ENCODE data around the gene STH.
"Not testable (repeated sequence)": the region's sequence is repeated elsewhere in the genome, so short reads cannot be mapped to it uniquely, and the experiment has no call there.

The STH gene, protein sequence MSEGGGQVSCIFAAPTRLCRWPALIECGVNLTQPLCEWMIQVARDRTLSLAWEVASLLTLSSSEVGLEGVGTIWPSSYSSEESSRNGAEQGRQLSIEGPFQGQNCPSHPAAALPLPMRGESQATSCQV

DNA sequence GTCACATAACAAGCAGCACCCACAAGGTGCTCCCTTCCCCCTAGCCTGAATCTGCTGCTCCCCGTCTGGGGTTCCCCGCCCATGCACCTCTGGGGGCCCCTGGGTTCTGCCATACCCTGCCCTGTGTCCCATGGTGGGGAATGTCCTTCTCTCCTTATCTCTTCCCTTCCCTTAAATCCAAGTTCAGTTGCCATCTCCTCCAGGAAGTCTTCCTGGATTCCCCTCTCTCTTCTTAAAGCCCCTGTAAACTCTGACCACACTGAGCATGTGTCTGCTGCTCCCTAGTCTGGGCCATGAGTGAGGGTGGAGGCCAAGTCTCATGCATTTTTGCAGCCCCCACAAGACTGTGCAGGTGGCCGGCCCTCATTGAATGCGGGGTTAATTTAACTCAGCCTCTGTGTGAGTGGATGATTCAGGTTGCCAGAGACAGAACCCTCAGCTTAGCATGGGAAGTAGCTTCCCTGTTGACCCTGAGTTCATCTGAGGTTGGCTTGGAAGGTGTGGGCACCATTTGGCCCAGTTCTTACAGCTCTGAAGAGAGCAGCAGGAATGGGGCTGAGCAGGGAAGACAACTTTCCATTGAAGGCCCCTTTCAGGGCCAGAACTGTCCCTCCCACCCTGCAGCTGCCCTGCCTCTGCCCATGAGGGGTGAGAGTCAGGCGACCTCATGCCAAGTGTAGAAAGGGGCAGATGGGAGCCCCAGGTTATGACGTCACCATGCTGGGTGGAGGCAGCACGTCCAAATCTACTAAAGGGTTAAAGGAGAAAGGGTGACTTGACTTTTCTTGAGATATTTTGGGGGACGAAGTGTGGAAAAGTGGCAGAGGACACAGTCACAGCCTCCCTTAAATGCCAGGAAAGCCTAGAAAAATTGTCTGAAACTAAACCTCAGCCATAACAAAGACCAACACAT is at the start of gene STH:
Gene STH, plus strand, starts transcription at position 264 of the 913 bp plus-strand sequence. Its CDS starts 30 bp downstream, at position 294.
- DNase-seq = no peak

DNA sequence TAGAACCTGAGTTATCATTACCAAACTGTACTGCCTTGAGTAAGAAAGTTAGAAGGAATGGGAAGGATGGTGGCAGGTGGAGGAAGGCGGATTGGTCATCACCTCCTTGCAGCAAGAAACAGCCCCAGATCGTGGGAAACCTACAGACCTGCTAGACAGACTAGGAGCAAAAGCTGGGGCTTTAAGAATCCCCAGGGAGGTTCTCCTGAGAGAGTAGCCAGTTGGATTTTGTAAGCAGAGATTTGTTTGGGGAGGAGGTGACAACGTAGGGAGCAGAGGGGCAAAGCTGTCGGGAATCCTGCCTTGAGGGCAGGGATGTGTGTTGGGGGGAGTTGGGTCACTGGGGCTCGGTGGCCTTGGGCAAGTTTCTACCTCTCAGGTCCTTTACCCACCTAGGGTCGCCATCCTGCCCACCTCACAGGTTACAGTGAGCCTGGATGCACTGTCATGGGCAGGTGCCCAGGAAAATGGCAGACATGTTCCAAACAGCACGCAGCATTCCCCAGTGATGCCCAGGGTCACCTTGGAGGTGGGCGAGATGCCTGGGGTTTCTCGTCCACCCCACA is 49.2 kb upstream of the STH start:
- DNase-seq = no peak

DNA sequence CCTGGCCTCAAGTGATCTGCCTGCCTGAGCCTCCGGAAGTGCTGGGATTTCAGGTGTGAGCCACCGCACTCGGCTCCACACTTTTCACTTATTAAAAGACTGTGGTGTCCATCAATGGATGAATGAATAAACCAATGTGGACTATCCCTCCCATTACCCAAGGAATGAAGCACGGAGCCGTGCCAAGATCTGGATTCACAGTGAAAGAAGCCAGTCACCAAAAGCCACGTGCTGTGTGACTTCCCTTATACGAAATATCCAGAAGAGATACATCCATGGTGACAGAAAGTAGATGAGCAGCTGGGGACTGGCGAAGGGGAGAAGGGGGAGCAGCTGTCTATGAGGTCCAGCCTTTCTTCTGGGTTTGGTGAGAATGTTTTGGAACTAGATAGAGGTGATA is 48.2 kb upstream of the STH start:
- DNase-seq = no peak

DNA sequence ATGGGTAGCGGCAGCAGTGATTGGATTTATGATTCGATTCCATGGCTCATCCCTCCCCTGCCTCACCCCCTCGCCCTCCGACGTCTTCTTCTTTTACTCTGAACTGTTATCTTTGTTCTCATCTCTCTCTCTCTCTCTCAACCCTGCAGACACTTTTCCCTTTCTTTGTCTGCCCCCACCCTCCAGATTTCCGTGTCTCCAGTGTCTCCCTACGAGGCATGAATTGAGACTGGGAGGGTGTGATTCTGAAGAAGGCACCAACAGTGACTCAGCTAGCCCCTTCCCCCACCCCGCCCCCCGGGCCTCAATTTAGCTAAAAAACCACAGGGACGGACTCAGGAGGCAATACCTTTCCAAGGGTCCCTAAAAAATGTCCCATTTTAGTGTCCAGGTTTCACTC is 47.6 kb upstream of the STH start:
- no peak for DNase-seq

DNA sequence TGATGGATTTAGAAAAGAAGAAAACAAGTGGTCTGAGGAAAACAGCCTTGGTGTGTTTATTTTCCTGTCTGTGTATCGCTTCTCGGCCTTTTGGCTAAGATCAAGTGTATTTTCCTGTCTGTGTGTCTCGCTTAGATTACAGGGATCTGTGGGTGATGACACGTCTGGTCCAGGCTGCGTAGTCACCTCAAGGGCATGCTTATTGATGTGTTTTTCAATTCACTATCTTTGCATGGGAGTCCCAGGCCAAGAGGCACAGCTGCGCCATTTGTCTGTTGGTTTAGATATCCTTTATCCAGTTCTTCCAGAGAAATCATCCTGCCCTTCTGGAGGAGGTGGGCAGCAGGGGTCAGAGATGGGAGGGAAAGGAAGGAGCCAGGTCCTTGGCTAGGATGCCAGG is 47.1 kb upstream of the STH start:
- no peak for DNase-seq

DNA sequence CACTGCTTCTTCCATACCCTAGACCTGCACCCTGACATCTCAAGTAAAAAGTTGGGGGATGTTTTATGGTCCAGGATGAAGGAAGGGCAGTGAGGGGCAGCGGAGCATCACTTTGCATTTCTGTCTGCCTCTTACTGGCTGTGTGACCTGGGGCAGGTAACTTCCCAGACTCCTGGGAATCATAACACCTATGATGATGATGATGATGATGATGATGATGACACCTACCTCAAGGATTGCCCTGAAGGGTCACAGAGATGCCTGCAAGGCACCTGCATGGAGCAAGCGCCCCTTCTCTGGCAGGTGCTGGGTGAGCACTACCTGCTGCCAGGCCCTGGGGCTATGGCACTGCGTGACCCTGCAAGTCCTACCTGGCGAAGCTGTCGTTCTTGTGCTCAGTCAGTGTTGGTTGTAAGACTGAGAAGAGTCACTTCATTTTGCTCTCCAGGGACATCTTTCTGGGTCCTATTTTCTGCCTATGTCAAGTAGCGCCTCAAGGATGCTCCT is 46.2 kb upstream of the STH start:
- DNase-seq = no peak

DNA sequence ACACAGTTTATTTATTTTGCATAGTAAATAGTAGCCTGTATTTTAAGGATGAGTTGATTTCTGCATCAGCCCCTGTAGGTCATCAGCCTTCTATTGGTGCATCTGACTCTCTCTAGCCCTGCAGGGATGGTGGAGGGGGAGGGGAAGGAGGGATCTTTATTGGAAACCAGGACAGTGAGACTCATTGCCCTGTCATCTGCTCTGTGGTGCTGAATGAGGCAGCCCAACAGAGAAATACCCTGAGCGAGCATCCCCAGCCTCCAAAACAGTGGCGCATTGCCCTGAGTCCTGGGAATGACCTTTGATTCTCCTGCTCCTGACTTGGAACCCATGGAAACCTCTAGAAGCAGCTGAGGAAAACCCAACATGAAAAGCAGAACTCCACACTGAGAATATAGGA is 45.5 kb upstream of the STH start:
- DNase-seq = no peak

DNA sequence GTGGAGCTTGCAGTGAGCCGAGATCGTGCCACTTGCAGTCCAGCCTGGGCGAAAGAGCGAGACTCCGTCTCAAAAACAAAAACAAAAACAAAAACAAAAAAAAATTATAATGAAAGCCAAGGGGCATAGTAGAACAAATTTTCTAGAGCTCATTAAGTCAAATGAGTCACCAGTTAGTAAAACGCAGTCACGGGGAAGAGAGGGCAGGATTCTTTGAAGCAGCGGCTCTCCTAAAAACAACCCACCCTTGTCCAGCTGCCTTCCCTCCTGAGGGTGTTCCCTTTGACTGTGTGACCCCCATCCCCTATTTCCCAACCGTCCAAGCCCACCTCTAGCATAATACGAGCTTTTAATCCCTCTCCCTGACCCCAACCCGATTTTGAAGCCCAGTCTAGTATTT is 44.1 kb upstream of the STH start:
- no peak for DNase-seq

DNA sequence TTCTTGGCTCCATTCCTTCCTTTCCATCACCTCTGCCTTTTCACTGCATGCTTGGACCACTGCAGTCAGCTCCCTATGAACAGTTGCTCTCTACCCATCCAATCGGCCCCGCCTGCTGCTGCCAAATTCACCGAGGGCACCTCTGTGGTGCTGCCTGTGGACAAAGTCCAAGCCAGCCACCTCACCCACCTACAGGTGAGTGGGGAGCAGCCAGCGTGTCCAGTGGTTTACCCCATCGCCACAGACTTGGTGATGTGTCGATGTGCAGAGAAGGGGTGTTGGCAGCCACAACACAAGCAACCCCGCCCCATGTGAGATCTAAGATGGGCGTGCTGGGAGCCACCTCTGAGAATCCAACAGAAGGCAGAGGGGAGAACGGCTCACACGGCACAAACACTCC is 43.7 kb upstream of the STH start:
- DNase-seq = no peak

DNA sequence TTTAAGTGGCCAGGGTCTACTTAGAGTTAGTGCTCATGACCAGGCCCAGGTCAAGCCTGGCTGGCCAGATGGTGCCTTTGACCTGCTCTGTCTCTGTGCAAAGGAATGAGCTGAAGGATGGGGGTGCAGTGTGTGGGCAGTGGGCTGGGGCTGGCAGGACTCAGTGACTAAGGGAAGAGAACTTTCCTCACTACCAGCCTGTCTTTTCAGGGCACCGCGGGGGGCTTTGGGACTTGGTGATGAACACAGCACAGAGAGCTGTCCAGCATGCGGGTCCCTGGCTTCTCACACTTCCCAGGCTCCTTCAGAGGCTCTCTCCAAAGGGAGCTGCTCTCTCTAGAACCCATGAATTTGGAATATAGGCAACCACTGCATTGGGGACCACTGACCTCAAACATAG is 43.0 kb upstream of the STH start:
- no peak for DNase-seq

DNA sequence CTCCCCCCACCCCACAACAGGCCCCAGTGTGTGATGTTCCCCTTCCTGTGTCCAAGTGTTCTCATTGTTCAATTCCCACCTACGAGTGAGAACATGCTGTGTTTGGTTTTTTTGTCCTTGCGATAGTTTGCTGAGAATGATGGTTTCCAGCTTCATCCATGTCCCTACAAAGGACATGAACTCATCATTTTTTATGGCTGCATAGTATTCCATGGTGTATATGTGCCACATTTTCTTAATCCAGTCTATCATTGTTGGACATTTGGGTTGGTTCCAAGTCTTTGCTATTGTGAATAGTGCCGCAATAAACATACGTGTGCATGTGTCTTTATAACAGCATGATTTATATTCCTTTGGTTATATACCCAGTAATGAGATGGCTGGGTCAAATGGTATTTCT is 42.3 kb upstream of the STH start:
- not testable (repeated sequence) for DNase-seq

DNA sequence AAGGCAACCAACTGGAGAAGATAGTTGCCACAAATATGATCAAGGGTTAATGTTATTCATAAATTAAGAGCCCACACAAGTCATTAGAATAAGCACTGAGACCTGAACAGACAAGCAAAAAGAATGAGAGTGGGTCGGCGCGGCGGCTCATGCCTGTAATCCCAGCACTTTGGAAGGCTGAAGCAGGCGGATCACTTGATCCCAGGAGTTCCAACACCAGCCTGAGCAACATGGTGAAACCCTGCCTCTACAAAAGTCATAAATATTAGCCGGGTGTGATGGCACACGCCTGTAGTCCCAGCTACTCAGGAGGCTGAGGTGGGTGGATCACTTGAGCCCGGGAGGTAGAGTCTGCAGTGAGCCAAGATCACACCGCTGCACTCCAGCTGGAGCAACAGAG is 40.7 kb upstream of the STH start:
- no peak for DNase-seq

DNA sequence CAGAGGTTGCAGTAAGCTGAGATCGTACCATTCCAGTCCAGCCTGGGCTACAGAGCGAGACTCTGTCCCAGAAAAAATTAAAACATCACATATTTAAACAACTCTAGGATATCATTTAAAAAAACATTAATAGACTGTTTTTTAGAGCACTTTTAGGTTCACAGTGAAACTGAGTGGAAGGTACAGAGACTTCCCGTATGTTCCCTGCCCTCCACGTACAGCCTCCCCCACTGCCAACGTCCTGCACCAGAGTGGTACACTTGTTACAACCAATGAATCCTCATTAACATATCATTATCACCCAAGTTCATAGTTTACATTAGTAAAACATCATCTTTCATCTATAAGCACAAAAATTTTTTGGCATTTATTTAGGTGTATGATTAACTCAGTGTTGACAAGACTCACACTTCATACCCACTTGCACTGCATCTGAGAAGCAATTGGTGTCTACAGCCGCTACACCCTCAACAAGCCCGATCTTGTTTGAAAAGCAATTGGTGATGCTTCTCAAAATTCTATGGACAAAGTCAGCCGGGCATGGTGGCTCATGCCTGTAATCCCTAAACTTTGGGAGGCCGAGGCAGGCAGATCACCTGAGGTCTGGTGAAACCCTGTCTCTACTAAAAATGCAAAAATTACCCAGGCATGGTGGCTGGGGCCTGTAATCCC is 39.9 kb upstream of the STH start:
- DNase-seq = no peak

DNA sequence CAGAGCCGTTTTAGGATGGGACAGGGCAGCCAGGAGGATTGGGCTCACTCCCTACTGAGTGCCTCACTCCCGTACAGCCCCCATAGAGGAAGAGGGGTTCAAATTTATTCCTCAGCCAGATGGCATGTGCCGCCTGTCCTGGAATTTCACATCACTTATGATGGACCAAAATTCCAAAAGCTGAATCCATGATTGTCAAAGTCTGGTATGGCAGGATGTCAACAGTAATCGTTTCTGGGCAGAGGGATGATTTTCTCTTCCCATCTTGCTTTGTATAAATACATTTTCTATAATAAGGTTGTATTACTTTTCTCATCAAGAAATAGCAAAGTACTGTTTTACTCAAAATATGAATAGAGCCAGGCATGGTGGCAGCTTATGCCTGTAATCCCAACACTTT is 38.7 kb upstream of the STH start:
- DNase-seq = no peak

DNA sequence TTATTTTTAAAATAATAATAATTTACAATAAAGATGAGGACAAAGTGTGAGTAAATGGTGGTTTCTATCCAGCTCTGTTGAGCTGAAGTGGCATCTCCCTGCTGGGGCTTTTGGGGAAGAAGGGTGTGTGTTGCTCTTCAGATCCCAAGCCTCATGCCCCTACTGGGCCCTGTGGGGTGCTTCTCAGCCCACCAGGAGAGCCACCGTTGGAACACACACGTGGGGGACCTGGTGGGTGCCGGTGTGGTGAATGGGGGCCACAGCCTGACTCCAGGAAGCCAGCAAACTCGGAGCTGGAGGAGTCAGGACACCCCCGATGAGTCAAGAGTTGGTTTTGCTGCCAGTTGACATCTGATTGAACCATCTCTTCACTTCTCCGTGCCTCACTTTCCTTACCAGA is 37.8 kb upstream of the STH start:
- DNase-seq = no peak

DNA sequence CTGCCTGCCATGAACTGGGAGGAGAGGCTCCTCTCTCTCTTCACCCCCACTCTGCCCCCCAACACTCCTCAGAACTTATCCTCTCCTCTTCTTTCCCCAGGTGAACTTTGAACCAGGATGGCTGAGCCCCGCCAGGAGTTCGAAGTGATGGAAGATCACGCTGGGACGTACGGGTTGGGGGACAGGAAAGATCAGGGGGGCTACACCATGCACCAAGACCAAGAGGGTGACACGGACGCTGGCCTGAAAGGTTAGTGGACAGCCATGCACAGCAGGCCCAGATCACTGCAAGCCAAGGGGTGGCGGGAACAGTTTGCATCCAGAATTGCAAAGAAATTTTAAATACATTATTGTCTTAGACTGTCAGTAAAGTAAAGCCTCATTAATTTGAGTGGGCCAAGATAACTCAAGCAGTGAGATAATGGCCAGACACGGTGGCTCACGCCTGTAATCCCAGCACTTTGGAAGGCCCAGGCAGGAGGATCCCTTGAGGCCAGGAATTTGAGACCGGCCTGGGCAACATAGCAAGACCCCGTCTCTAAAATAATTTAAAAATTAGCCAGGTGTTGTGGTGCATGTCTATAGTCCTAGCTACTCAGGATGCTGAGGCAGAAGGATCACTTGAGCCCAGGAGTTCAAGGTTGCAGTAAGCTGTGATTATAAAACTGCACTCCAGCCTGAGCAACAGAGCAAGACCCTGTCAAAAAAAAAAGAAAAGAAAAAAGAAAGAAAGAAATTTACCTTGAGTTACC is 36.7 kb upstream of the STH start:
- no peak for DNase-seq

DNA sequence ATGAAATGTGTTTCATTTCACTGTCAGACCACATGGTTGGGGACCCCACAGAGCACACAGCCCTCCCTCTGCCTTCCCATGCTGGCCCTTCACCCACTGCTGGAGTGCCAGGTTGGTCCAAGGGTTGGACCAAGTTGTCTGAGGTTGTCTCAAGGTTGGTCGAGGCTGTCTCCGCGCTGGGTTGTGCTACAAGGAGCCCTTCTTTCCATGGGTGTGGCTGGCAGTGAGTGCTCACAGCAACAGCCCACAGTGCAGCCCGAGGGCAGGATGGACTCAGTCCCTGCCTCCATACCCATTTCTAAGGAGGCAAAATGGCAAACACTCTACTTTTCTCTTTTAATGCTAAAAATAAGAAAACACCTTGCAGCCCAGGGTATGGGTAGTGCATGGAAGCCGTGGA is 35.8 kb upstream of the STH start:
- no peak for DNase-seq

DNA sequence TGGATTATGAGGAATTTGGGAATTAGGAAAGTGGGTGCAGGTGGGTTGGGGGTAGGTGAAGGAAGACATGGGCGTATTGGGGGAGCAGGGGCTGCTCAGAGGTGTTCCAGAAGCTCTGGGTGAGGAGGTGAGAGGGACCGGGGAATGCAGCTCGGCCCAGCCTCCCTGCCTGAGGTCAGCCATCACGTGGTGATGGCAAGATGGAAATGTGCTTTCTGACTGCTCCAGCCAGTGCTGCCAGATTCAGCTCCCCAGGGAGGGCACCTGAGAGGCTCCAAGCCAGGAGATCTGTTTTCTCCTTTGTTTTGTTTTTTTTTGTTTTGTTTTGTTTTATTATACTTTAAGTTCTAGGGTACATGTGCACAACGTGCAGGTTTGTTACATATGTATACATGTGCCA is 35.2 kb upstream of the STH start:
- no peak for DNase-seq

DNA sequence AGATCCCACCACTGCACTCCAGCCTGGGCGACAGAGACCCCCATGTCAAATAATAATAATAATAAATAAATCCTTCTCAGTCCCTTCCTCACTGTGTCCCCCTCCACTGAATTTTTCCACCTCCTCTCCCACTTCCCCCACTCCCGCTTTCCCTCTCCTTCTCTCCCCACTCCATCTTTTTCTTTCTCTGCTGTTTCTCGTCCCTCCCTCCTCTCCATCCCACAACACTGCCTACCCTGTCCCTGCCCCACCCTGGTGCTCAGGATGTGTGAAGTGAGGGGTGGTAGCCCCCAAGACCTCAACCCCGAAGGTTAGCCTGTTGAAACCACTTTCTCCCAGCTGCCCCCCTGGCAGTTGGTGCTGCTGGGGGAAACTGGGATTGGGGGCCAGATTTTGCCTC is 34.4 kb upstream of the STH start:
- no peak for DNase-seq

DNA sequence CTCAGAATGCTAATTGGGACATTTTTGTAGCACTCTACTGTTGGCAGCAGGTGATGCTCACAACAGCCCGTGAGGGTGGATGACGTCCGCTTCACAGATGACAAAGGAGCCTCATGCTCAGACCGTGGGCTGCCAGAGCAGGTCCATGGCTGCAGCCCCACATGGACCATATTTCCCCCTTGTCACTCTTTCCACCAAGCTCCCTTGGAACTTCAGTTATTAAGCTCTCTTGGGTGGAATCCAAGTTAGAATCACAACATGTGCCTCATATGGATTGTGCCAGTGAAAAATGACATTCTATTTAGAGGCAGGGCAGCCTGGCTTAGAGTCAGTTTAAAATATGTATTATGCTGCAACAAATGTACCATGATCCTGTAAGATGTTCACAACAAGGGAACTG is 33.2 kb upstream of the STH start:
- no peak for DNase-seq

DNA sequence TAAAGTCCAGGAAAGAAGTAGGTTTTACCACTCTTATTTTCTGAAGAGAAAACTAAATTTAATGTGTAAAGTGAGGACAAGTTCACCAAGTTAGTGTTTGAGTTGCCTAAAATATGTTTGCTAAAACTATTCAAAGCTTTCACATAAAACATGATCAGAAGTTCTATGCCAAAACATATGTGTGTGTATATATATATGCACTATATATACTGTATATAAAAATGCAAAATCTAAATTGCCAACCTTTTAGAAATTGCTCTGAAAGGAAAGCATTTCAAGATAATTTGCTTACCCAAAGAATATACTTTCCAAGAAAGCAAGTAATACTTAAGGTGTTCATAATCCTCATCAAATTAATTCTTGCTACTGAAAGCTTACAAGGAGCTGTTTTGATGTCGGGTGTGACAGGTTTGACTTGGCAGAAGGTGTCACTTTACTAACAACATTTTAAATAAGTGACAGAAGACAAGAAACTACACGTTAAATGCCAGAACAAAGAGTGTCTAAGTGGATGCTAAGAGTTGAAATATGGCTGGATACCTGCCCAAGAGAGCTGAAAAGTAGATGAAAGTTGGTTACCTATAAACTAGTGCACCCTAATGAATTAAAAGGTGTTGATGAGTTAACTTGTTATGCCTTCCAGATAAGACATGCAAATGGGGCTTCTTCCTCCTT is 32.3 kb upstream of the STH start:
- DNase-seq = no peak

DNA sequence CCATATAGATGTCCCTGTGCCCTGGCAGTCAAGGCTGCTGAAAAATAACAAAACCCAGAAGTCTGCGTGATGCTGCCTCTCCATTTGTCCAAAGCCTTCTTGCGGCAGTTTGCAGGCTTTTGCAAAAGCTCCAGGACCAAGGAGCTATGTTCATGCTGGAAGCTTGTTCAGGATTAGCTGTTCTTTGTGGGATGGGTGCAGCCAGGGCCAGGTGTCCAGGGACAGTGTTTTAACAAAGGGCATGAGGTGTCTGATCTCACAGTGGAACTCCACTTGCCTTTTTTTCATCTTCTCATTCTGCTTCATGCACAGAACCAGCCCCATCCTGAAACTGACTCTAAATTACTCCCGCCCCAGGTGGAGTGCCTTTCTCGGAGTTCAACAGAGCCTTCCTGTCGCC is 31.7 kb upstream of the STH start:
- DNase-seq = no peak
